HG03139 (cell line): ENCODE data around the gene TMEM115.
"Not testable (repeated sequence)": the region's sequence is repeated elsewhere in the genome, so short reads cannot be mapped to it uniquely, and the experiment has no call there.

Experiments
- ATAC-seq: cut with Tn5 transposase; IDR thresholded peaks from one replicate; pipeline ENCODE4 v1.9.1; 2021; ENCODE audit not compliant: unreplicated experiment

The TMEM115 gene

GRCh38 chr3:50319181-50319893 lies 40.0 kb downstream of the TMEM115 start:
- ATAC-seq = no peak

- no peak for ATAC-seq
Observed at GRCh38 chr3:50318615-50319014, 40.7 kb downstream of the TMEM115 start.

- no peak for ATAC-seq
Observed at GRCh38 chr3:50318163-50318562, 41.2 kb downstream of the TMEM115 start.

- no peak for ATAC-seq
Observed at GRCh38 chr3:50317300-50317699, 42.0 kb downstream of the TMEM115 start.

DNA sequence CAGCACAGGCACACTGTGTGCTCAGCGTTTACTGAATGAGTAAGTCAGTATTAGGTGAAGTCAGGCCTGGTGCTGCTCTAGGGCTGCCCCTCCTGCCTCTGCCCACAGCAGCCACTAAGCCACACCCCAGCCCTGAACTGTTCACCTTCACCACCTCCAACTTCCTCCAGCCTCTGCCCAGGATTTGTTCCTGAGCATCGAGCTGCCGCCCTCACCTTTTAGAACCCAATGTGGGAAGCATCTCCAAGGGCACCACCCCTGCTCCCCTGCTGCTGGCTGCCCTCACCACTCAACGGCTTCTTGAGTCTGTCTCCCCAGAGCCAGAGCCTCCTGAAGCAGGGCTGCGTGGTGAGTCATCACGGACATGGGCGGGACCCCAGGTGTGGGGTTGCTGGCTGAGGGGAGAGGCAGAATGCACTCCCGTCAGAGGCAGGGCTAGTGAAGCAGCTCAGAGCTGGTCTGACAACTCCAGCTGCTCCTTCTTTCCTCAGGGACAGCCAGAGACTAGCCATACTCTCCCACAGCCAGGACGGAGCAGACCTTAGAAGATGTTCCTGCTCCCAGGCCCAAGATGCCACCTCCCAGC lies 42.6 kb downstream of the TMEM115 start:
- no peak for ATAC-seq

DNA sequence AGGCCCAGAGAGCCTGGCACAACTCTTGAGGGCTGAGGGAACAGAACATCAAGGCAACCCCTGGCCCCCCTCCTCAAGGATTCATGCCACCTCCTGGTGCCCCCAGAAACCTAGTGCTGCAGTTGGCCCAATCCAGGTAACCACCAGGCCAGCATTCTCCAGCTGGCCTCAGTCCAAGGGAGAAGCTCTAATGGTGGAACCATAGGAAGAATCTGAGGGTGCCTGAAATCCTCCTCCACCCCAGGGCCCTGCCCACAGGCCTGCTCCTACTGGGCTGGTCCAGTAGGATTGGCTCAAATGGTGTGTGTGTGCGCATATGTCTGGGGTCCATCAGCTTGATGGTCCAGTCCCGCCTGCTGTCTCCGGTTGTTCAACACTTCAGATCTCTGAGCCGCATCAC lies 44.5 kb downstream of the TMEM115 start:
- ATAC-seq = no peak

GRCh38 chr3:50314342-50314741 lies 45.0 kb downstream of the TMEM115 start:
- ATAC-seq = no peak

- not testable (repeated sequence) for ATAC-seq
Observed at GRCh38 chr3:50312041-50312440, 47.3 kb downstream of the TMEM115 start.
